DOHH2 (cell line): ENCODE results near the gene CISD1.

ENCODE experiments used
- CTCF ChIP-seq: fragments of 200-600 bp; sonication (generic); IDR thresholded peaks from one replicate; pipeline ENCODE4 v1.5.1; 2014; ENCODE audit warnings: antibody characterized with exemption, mild to moderate bottlenecking, low read depth, low read length; ENCODE audit not compliant: poor library complexity, severe bottlenecking
- EZH2phosphoT487 ChIP-seq: fragments of 200-600 bp; sonication (generic); IDR thresholded peaks from 2 replicates; pipeline ENCODE4 v1.6.1; 2017; ENCODE audit warnings: borderline replicate concordance, mild to moderate bottlenecking, antibody characterized with exemption, low read length, moderate library complexity, mixed read lengths

- TF ChIP-seq CTCF, result no peak
- no peak for TF ChIP-seq EZH2phosphoT487
Observed at GRCh38 chr10:58260334-58260733, 8.6 kb upstream of the CISD1 start.
